HEK293T (cell line): ENCODE data around the gene PALLD.
"Not testable (repeated sequence)": the region's sequence is repeated elsewhere in the genome, so short reads cannot be mapped to it uniquely, and the experiment has no call there.

Experiments
- FOXA1 ChIP-seq: fragments of 450-650 bp; IDR thresholded peaks from 2 replicates; pipeline ENCODE4 v1.6.1; 2016; ENCODE audit warnings: mild to moderate bottlenecking
- LEF1 ChIP-seq: fragments of 450-650 bp; IDR thresholded peaks from 2 replicates; pipeline ENCODE4 v1.6.1; 2017; ENCODE audit warnings: mild to moderate bottlenecking, borderline replicate concordance
- TARDBP ChIP-seq: fragments of 450-650 bp; IDR thresholded peaks from 2 replicates; pipeline ENCODE4 v1.6.1; 2016
- ZNF384 ChIP-seq: fragments of 450-650 bp; IDR thresholded peaks from 2 replicates; pipeline ENCODE4 v1.6.1; 2016

GRCh38 chr4:168937473-168937872 is 440.6 kb downstream of the PALLD start:
- TF ChIP-seq LEF1, FOXA1, TARDBP, ZNF384: not testable (repeated sequence)
